Ascending aorta (tissue), 2 donors: ENCODE measurements around the gene ERMAP. TPM values are rescaled to one million over a fixed set of nuclear protein-coding genes. Genes with fewer than 3 reads are reported as not detected.

Experiments
- DNase-seq, 2 donors: peaks; one replicate each; pipeline ENCODE4 v3.0.0-alpha.2; 2019; ENCODE audit warnings: low spot score in 2 of 2
- H3K27ac ChIP-seq, 2 donors: fragments of 200-600 bp; sonication (generic); one replicate each; pipeline ENCODE4 v1.5.1; 2016 to 2017; ENCODE audit warnings: mild to moderate bottlenecking in 1 of 2
- H3K27me3 ChIP-seq: fragments of 200-600 bp; sonication (generic); one replicate; pipeline ENCODE4 v1.5.1; 2017
- H3K36me3 ChIP-seq, 2 donors: fragments of 200-600 bp; sonication (generic); one replicate each; pipeline ENCODE4 v1.5.1; 2016
- H3K4me1 ChIP-seq, 2 donors: fragments of 200-600 bp; sonication (generic); one replicate each; pipeline ENCODE4 v1.5.1; 2016 to 2017; ENCODE audit warnings: mild to moderate bottlenecking in 1 of 2
- H3K4me3 ChIP-seq, 2 donors: fragments of 200-600 bp; sonication (generic); one replicate each; pipeline ENCODE4 v1.5.1; 2016 to 2017; ENCODE audit warnings: mild to moderate bottlenecking in 1 of 2
- H3K9me3 ChIP-seq, 2 donors: fragments of 200-600 bp; sonication (generic); one replicate each; pipeline ENCODE4 v1.5.1; 2016
- intact Hi-C: fragments of 100-400 bp; cut with DNase I; formaldehyde crosslinking; loops from one replicate; pipeline ENCODE4 v1.15.1; 2023
- total RNA-seq: library from RNA; depleted of rRNA; stranded (reverse); fragments of >200 nt; gene quantifications from one replicate; pipeline ENCODE4 v1.1.0, GENCODE V29; 2016
- TF ChIP-seq, protein P1 (sequence below), 3 experiments: fragments of 200-600 bp in 2 of 3; fragments of 450-650 bp in 1 of 3; sonication (generic) in 2 of 3; IDR thresholded peaks; one replicate each; pipeline ENCODE4 v1.5.1; 2016 to 2019; ENCODE audit warnings: antibody characterized with exemption in 3 of 3, mild to moderate bottlenecking in 1 of 3, moderate library complexity in 1 of 3

Gene ERMAP
- total RNA-seq, 1 donor from 2014 or later = 0.11 TPM

DNA sequence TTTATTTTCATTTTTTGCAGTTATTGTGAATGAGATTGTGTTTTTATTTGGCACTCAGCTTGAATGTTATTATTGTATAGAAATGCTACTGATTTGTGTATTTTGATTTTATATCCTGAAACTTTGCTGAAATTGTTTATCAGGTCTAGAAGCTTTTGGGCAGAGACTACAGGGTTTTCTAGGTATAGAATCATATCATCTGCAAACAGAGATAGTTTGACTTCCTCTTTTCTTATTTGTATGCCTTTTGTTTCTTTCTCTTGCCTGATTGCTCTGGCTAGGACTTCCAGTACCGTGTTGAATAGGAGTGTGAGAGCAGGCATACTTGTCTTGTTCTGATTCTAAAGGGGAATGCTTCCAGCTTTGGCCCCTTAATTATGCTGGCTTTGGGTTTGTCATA is 56.7 kb downstream of the ERMAP start:
- H3K9me3 ChIP-seq = peaks cover 0 to 10% of the 10 kb centered on the region in 2 donors
- H3K27me3 ChIP-seq = no peaks in the 10 kb centered on the region
- H3K27ac ChIP-seq = no peak overlapping the region
- no peak overlapping the region for H3K4me3 ChIP-seq
- no peaks in the 10 kb centered on the region for H3K36me3 ChIP-seq
- no peak for DNase-seq
- H3K4me1 ChIP-seq = no peaks in the 10 kb centered on the region
- TF ChIP-seq, protein P1, sequence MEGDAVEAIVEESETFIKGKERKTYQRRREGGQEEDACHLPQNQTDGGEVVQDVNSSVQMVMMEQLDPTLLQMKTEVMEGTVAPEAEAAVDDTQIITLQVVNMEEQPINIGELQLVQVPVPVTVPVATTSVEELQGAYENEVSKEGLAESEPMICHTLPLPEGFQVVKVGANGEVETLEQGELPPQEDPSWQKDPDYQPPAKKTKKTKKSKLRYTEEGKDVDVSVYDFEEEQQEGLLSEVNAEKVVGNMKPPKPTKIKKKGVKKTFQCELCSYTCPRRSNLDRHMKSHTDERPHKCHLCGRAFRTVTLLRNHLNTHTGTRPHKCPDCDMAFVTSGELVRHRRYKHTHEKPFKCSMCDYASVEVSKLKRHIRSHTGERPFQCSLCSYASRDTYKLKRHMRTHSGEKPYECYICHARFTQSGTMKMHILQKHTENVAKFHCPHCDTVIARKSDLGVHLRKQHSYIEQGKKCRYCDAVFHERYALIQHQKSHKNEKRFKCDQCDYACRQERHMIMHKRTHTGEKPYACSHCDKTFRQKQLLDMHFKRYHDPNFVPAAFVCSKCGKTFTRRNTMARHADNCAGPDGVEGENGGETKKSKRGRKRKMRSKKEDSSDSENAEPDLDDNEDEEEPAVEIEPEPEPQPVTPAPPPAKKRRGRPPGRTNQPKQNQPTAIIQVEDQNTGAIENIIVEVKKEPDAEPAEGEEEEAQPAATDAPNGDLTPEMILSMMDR (IDR thresholded peaks at IDR 0.05) = no peak
- intact Hi-C loops = no loop called here

DNA sequence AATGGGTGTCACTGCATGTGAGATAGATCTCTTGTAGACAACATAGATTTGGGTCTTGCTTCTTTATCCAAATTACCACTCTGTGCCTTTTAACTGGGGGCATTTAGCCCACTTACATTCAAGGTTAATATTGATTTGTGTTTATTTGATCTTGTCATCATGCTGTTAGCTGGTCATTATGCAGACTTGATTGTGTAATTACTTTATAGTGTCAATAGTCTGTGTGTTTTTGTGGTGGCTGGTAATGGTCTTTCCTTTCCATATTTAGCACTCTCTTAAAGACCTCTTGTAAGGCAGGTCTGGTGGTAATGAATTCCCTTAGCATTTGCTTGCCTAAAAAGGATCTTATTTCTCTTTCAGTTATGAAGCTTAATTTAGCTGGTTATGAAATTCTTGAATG is 59.1 kb downstream of the ERMAP start:
- no peak for DNase-seq
- Histone ChIP-seq H3K27me3 (no peaks in the 10 kb centered on the region), H3K4me1 (no peaks in the 10 kb centered on the region), H3K27ac (no peak overlapping the region), H3K4me3 (no peak overlapping the region), H3K9me3 (peaks cover 0 to 10% of the 10 kb centered on the region in 2 donors), H3K36me3 (no peaks in the 10 kb centered on the region)
- TF ChIP-seq, protein P1 (IDR thresholded peaks at IDR 0.05) = no peak
- intact Hi-C loops = no loop called here

- Histone ChIP-seq H3K27me3 (no peaks in the 10 kb centered on the region), H3K9me3 (peaks cover 0 to 10% of the 10 kb centered on the region in 2 donors), H3K27ac (no peak overlapping the region), H3K4me1 (no peaks in the 10 kb centered on the region), H3K4me3 (no peak overlapping the region), H3K36me3 (no peaks in the 10 kb centered on the region)
- intact Hi-C loops = no loop called here
- no peak for DNase-seq
- TF ChIP-seq, protein P1 (IDR thresholded peaks at IDR 0.05) = no peak
Observed at GRCh38 chr1:42877380-42877779, 60.5 kb downstream of the ERMAP start.

DNA sequence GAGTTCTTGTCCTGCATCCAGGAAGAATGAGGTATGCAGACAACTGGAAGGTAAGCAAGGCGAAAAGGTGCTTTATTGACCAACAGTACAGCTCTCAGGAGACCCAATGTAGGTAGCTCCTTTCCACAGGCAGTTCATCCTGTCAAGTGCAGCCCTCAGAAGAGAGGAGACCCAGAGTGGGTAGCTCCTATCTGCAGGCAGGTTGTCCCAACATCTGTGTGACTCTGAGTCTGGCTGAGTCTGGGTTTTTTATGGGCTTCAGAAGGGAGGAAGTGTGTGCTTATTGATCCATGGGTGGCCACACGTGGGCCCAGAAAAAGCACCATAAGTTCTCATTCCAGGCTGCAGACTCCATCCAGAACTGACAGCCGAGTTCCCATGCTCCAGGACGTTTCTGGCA is 63.5 kb downstream of the ERMAP start:
- H3K4me1 ChIP-seq = no peaks in the 10 kb centered on the region
- TF ChIP-seq, protein P1 (IDR thresholded peaks at IDR 0.05) = no peak
- no peak for DNase-seq
- H3K4me3 ChIP-seq = no peak overlapping the region
- no peaks in the 10 kb centered on the region for H3K27me3 ChIP-seq
- no peaks in the 10 kb centered on the region for H3K9me3 ChIP-seq
- intact Hi-C loops = no loop called here
- no peaks in the 10 kb centered on the region for H3K36me3 ChIP-seq
- H3K27ac ChIP-seq = no peak overlapping the region

GRCh38 chr1:42886046-42886739 is 69.3 kb downstream of the ERMAP start:
- Histone ChIP-seq H3K4me3 (no peak overlapping the region), H3K9me3 (no peaks in the 10 kb centered on the region), H3K36me3 (no peaks in the 10 kb centered on the region), H3K27ac (no peak overlapping the region), H3K4me1 (no peaks in the 10 kb centered on the region), H3K27me3 (no peaks in the 10 kb centered on the region)
- intact Hi-C loops = no loop called here
- TF ChIP-seq, protein P1 (IDR thresholded peaks at IDR 0.05) = no peak
- DNase-seq = no peak

GRCh38 chr1:42886800-42887199 is 69.9 kb downstream of the ERMAP start:
- no peak for DNase-seq
- H3K27ac ChIP-seq = no peak overlapping the region
- H3K4me3 ChIP-seq = no peak overlapping the region
- H3K9me3 ChIP-seq = no peaks in the 10 kb centered on the region
- H3K4me1 ChIP-seq = no peaks in the 10 kb centered on the region
- TF ChIP-seq, protein P1 (IDR thresholded peaks at IDR 0.05) = no peak
- intact Hi-C loops = no loop called here
- no peaks in the 10 kb centered on the region for H3K27me3 ChIP-seq
- no peaks in the 10 kb centered on the region for H3K36me3 ChIP-seq
